Astrocyte of the spinal cord (primary cell): ENCODE measurements around the gene SNUPN.
"Not testable (repeated sequence)": the region's sequence is repeated elsewhere in the genome, so short reads cannot be mapped to it uniquely, and the experiment has no call there.

Source experiments
- DNase-seq: peaks from one replicate; pipeline ENCODE4 v3.0.0; 2011; ENCODE audit warnings: low read depth, low spot score
- H3K4me3 ChIP-seq: 2 replicates; pipeline ENCODE4 v1.5.1; 2011; ENCODE audit warnings: low read depth, mild to moderate bottlenecking, low read length, moderate library complexity
- in situ Hi-C: cut with HindIII; loops from 2 replicates; pipeline ENCODE4 v1.10.0; 2017; ENCODE audit warnings: low sequenced_read_pairs
- TF ChIP-seq, protein P1 (sequence below): IDR thresholded peaks from 2 replicates; pipeline ENCODE4 v1.5.1; 2012; ENCODE audit warnings: low read depth, mild to moderate bottlenecking, low read length, inconsistent platforms

The SNUPN gene

DNA sequence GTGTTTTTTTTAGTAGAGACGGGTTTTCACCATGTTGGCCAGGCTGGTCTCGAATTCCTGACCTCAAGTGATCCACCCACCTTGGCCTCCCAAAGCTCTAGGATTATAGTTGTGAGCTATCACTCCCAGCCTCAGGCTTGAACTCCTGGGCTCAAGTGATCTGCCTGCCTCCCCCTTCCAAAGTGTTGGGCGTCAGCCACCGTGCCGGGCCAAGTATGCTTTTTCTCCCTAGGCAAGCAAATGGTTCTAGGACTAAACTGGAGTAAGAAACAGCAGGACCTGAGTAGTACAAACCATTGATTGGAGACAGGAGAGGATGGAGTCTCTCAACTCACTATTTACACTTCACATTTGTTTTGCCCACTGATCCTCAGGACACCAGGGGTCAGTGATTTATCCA, 41.8 kb downstream of the SNUPN start:
- TF ChIP-seq, protein P1, sequence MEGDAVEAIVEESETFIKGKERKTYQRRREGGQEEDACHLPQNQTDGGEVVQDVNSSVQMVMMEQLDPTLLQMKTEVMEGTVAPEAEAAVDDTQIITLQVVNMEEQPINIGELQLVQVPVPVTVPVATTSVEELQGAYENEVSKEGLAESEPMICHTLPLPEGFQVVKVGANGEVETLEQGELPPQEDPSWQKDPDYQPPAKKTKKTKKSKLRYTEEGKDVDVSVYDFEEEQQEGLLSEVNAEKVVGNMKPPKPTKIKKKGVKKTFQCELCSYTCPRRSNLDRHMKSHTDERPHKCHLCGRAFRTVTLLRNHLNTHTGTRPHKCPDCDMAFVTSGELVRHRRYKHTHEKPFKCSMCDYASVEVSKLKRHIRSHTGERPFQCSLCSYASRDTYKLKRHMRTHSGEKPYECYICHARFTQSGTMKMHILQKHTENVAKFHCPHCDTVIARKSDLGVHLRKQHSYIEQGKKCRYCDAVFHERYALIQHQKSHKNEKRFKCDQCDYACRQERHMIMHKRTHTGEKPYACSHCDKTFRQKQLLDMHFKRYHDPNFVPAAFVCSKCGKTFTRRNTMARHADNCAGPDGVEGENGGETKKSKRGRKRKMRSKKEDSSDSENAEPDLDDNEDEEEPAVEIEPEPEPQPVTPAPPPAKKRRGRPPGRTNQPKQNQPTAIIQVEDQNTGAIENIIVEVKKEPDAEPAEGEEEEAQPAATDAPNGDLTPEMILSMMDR = no peak
- H3K4me3 ChIP-seq = no peak overlapping the region
- DNase-seq = no peak
- in situ Hi-C loops = no loop called here

DNA sequence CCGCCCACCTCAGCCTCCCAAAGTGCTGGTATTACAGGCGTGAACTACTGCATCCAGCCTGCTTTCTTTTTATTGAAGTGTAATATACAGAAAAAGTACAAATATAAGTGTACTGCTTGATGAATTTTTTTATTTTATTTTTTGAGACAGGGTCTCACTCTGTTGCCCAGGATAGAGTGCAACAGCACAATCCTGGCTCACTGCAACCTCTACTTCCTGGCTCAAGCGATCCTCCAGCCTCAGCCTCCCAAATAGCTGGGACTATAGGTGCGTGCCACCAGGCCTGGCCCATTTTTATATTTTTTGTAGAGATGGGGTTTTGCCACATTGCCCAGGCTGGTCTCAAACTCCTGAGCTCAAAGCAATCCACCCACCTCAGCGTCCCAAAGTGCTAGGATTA, 42.6 kb downstream of the SNUPN start:
- DNase-seq, in situ Hi-C loops, H3K4me3 ChIP-seq: not testable (repeated sequence)

DNA sequence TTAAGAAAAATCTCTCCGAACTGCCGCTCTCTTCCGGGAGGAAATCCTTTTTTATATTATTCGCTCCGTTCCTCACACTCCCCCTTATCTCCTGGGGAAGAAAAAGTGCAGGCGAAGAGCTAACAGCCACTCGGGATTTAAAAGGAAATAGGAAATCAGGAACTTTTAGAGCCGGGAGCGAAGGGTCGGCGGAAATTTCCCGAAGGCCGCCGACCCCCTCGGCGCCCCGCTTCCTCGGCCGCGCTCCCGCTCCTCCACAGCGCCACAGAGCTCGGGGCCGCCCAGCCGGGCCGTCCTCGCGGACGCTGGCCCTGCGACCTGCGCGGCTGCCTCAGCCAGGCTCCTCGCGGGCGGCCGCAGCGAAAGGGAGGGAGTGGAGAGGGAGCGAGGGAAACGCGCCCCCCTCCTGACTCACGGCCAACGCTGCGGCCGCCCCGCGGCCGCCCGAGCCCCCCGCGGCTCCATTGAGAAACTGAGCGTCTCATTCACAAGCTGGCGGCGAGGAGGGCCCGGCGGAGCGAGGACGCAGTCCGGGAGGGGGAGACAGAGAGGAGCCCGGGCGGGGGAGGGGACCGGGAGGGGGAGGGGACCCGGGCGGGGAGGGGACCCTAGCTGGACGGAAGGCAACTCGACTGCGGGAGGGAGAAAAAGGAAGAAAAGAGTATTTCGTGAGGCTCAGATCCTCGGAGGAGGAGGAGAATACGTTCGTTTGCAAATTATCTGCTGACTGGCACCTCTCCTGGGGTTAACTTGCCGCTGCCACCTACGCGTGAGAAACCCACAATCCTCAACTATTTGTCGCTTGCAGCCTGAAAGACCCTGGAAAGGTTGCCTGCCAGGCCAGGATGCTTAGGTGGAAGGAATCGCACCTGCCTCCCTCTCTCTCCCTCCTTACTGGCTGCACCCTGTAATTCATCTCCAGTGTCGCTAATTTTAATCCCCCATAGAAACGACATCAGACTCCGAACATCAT, 46.3 kb downstream of the SNUPN start, which contains the start of gene PTPN9:
PTPN9 (minus strand) TSS at position 368 of the 973 bp plus-strand sequence. CDS start 539 bp downstream, outside the sequence.
- TF ChIP-seq, protein P1 = peak; percentile 44
- H3K4me3 ChIP-seq = peak within 1 kb of the TSS; percentile 91
- in situ Hi-C loops = no loop called here
- DNase-seq = peak; percentile 92

GRCh38 chr15:75578173-75578947, 47.2 kb downstream of the SNUPN start:
- TF ChIP-seq, protein P1 = no peak
- in situ Hi-C loops = no loop called here
- no peak for DNase-seq
- H3K4me3 ChIP-seq = peak overlapping the region; percentile 91

- in situ Hi-C loops = no loop called here
- peak overlapping the region; percentile 91 for H3K4me3 ChIP-seq
- peak; percentile 26 for DNase-seq
These were observed 47.9 kb downstream of the SNUPN start for GRCh38 chr15:75577401-75578172.

DNA sequence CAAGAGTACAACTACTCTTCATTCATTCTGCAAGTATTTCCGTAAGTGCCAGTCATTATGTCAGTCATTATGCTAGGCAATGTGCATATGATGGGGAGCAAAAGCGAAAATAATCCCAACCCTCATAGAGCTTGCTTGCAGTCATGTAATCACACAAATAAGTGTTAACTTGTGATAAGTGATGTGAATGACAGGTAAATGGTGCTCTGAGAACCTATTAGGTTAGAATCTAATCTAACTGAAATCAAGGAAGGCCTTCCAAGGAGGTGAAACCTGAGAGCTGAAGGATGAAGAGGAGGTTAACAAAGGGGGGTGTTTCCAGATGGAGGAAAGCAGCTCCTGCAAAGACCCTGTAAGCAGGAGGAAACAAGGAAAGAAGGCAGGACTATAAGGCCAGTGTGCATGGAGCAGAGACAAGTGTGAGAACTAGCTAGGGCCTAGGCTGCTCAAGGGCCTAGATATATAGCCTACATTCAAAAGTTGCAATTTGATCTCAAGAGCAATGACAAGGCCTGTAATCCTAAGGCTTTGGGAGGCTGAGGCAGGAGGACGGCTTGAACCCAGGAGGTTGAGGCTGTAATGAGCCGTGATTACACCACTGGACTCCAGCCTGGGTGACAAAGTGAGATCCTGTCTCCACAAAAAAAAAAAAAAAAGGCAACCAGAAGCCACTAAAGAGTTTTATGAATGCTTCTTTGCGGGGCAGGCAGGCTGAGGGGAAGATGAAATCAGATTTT, 51.7 kb downstream of the SNUPN start:
- H3K4me3 ChIP-seq = no peak overlapping the region
- DNase-seq = no peak
- in situ Hi-C loops = no loop called here
- TF ChIP-seq, protein P1 = no peak

More at GRCh38 chr15:75577401-75578172, 47.9 kb downstream of the SNUPN start:
- TF ChIP-seq, protein P1 = no peak
